Stimulated activated CD4-positive, alpha-beta T cell treated with anti-CD3 and anti-CD28 coated beads, TNF-alpha, amount 100 ng/mL, for 24 hours (primary cell): ENCODE measurements around the gene TCP1.
"Not testable (repeated sequence)": the region's sequence is repeated elsewhere in the genome, so short reads cannot be mapped to it uniquely, and the experiment has no call there.

Experiments used
- DNase-seq, 3 experiments: peaks; one replicate each; pipeline ENCODE4 v3.0.0-alpha.2; 2020; ENCODE audit warnings: low read depth in 3 of 3

Gene TCP1

DNA sequence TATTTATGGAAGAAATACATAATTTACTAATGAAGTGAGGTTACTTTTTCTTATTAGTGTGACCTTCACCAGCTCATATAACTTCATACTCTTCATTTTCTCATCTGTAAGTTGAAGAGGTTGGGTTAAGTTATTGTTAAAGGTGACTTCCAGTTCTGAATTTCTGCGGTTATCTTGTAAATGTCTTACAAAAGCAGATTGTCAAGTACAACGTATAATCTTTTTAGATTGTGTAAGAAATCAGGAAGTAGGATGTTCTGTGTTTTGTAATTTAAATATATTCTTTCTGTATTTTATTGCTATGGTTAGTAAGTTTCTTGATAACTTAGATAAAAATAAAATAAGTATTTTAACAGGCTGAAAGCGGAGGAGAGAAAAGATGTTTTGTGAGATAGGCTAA lies 50.1 kb downstream of the TCP1 start:
- DNase-seq = no peak

DNA sequence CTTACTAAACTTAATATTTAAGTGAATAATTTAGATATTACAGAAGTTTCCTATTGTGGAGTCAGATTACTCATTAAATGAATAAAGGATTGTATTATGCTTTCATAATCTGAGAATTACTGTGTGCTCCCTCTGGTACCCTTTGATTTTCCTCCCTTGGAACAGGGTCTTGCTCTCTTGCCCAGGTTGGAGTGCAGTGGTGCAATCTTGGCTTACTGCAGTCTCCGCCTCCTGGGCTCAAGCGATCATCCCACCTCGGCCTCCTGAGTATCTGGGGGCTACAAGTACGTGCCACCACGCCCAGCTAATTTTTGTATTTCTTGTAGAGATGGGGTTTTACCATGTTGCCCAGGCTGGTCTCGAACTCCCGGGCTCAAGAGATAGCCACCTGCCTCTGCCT lies 52.5 kb downstream of the TCP1 start:
- no peak for DNase-seq

DNA sequence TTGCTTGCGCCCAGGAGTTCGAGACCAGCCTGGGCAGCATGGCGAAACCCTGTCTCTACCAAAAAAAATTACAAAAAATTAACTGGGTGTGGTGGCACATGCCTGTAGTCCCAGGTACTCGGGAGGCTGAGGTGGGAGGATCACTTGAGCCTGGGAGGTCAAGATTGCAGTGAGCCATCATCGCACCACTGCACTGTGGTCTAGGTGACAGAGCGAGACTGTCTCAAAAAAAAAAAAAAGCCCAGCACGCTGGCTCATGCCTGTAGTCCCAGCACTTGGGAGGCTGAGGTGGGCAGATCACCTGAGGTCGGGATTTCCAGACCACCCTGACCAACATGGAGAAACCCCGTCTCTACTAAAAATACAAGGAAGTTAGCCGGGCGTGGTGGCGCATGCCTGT lies 56.0 kb downstream of the TCP1 start:
- DNase-seq = not testable (repeated sequence)

DNA sequence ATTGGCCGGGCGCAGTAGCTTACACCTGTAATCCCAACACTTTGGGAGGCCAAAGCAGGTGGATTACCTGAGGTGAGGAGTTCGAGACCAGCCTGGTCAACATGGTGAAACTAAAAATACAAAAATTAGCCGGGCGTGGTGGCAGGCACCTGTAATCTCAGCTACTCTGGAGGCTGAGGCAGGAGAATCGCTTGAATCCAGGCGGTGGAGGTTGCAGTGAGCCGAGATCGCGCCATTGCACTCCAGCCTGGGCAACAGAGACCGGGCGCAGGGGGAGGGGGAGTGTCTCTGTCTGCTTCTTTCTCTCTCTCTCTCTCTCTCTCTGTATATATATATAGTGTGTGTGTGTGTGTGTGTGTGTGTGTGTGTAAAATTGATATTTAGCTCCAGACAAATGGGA lies 56.9 kb downstream of the TCP1 start:
- DNase-seq = not testable (repeated sequence)

DNA sequence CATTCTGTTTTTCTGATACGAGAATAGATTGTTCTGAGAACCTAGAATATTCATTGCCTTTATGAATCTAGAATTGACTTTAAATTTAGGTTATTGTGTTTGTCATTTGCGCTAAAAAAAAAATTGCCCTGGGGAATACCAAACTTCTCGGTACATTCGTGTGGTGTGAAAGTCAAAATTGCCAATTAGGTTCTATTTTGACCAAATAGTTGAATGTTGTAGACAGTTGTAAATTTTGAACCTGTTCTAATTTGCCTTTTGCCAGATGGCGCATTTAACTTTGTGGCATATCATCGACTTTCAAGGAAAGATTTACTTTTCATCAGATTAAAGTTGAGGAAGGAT lies 59.1 kb downstream of the TCP1 start:
- DNase-seq = no peak

DNA sequence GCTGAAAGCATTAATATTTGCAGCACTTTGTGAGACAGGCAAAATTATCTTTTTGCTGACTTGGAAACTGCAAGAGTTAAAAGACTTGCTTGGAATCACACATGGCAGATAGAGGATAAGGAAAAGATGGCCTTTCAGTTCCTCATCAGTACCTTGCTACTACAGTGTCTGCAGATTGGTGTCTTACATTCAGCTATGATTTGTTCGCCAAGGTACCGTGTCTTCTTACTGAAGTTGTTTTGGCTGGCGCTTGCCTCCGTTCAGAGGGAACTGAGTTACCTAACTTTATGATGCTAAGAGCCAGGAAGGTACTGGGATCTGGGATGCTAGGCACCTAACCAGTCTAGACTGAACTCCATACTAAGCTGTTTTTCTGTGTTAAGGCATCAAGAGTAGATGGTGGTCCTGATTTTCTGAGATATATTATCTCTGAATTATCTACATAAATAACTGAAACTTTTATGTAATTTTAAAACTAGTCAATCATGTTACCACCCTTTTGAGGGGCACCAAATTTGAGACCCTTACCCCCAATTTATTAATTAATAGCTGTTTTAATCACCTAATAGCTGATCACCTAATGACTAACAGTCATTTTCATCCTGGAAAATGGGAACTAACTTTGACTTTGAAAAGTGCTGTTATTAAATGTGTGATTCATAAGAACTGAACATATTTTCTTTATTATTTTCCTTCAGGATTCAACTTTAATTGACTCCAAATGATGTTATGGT lies 59.6 kb downstream of the TCP1 start:
- no peak for DNase-seq

DNA sequence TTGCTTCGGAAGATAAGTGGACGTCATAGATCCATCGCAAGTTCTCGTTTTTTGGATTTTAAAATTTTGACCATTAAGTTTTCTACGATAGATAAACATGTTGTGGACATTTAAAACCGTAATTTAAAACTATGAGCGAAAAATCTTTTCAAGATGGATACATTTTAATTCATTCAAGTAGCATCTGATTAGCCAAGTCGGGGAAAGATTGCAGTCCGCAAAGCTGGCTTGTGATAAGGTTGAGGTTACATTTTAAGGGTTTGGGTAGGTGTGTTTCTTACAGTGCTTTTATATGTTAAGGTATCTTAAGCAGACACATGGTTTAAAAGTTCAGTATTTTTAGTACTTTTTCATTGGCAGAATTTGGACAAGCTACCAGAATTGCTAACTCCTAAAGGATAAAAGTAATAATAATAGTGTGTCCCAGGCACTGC lies 60.9 kb downstream of the TCP1 start:
- DNase-seq = no peak
